Activated T-cell treated with anti-CD3 and anti-CD28 coated beads, Interleukin-2, amount 50 U/mL, for 48 hours (primary cell): ENCODE measurements around the gene RBM20.

Experiments
- DNase-seq, 2 experiments: peaks; one replicate each; pipeline ENCODE4 v3.0.0-alpha.2; 2020

The RBM20 gene

DNA sequence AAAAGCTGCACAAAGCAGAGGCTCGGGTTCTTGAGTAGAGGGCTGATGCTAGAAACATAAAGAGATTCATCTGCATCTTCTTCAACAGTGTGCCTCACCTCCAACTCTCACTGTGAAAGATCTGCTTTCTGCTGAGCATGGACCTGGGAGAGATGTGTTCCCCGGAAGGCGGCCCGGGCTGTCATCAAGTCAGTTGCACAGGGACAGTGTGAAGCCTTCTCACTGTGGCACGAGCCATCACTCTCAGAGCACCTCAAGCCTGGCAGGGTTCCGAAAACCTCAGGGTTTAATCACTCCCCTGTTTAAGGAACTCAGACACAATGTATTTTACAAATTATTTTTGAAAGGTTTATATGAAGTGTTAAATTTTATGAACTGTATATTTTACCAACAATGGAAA, 98.7 kb downstream of the RBM20 start:
- no peak for DNase-seq

DNA sequence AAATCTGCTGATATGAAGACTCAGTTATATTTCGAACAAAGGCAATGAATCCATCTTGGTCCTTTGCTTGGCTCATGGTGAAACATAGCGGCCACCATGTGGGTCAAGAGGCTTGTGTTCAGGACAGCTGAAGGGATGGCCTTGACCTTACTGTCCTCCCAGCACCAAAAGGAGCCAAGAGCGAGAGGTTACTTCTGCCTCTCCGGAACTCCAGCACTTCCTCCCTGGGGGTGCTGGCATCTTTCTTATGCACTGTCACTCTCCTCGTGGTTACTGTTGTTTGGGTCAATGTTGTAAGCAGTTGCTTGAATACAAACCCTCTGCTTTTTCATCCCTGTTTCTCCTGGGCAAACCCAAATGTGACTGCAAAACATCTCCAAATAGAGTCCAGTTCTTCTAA, 100.6 kb downstream of the RBM20 start:
- no peak for DNase-seq

DNA sequence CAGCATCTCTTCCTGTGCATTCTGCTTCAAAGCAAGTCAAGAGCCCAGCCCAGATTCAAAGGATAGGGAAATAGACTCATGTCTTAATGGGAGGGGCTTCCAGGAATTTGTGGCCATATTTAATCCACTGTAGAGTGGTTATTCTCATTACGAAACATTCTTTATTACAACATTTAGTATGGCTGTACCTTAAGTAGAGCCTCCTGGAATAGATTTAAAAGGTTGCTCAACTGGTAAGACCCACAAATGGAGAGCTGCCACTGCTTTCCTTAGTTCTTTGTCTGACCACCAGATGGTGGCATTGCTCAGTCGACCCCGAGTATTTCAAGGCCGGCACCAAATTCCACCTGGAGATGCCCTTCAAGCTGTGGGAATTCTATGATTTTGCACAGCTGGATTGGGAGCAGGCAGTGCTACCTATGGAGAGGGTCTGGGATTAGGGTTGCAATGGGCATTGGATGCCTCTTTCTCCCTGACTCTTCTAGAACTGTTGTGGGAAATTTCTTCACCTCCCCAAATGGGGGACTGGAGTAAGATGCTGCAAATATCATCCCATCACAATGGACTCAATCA, 102.2 kb downstream of the RBM20 start:
- DNase-seq: peak; percentile 51 to 59

DNA sequence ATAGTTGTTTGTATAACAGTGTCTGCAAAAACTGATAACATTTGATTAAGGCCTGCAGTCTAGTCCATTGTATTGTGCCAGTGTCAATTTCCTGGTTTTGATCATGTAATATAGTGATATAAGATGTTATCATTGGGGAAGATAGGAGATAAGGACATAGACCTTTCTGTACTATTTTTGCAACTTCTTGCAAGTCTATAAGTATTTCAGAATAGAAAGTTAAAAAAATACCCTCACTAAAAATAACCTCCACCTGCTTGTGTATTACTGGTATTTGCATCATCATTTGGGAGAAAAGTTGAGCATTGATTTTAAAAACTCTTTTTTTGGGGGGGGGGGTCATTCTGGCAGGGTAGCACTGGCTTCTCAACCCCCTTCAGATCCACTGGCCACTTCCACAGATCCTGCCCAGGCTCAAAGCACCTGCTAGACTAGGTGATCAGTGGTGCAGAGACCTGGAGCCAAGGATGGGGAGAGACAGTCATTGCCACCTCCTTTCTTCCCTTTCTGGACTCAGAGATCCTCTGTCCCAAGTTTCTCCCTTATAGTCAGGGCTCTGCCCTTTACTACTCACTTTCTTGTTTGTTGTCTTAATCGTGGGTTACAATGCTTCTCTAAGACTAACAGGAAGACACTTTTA, 103.0 kb downstream of the RBM20 start:
- DNase-seq: no peak

DNA sequence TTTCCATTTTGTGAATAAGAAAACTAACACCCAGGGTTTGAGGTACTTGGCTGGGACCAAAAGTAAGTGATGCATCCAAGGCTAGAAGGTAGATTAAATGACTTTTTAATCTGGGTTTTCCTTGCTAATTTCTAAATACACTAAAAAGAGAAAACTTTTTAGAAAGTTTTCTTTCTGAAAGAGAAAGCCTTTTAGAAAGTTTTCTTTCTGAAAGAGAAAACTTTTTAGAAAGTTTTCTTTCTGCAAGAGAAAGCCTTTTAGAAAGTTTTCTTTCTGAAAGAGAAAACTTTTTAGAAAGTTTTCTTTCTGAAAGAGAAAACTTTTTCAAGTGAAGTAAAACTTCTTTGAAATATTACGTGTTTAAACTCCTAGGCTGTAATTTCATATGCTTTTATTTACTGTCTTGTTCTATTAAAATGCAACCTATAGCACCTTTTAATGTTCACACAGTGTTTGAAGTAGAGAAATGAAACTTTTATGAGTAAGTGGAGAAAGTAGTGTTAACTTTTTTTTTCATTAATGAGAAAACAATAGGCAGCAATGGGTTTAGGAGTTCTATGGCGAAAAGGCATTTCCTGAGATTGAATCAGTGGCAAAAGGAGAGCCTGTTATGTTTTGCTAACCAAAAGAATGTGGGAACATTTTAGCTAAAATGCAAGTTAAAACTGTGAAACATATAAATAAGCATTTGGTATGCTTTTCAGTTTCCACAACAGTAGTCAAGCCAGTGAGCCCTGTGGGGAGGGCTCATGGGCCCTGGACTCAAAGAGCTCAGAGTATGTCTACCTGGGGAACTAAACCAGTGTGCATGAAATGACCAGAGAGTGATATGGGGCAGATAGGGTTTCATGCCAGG, 103.7 kb downstream of the RBM20 start:
- DNase-seq: no peak

DNA sequence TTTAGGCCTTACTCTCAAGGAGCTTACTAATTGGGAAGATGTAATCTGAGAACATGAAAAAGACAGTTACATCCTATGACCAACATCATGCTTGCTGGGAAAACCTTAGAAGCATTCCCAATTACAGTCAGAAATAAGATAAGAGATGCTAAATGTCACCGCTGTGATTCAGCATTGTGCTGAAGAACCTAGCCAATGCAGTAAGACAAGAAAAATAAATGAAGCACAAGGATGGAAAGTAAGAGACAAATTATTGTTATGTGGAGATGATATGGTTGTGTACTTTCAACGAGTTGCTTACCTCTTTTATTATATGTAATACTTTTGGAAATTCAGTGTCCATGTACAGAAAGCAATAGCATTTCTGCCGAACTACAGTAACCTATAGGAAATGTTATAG, 104.8 kb downstream of the RBM20 start:
- DNase-seq: no peak

DNA sequence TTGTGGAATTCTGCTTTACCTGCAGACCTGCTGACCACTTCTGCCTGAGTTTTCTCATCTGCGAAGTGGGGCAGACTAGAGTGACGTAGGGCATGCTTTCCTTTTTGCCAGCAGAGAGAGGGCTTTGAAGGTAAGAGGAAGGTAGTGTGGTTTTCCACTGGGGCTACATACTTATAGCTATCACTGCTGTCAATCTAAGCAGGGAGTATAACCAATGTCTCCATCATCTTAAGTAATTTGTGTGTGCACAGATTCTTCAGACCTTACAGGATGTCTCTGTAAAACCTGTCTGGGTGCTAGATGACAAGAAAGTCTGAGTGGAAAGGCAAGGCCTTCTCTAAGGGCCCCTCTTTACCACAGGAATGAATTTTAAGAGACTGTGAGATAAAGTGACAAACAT, 106.8 kb downstream of the RBM20 start:
- no peak for DNase-seq

DNA sequence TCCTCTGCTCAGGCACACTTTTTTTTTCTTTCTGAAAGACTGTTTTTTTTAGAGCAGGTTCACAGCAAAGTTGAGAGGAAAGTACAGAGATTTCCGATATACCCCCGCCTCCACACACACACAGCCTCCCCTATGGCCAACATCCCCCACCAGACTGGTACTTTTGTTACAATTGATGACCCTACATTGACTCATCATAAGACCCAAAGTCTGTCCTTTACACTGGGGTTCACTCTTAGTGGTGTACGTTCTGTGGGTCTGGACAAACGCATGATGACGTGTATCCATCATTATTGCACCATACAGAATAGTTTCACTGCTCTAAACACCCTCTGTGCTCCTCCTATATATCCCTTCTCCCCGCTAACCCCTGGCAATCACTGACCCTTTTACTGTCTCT, 107.7 kb downstream of the RBM20 start:
- DNase-seq: no peak

DNA sequence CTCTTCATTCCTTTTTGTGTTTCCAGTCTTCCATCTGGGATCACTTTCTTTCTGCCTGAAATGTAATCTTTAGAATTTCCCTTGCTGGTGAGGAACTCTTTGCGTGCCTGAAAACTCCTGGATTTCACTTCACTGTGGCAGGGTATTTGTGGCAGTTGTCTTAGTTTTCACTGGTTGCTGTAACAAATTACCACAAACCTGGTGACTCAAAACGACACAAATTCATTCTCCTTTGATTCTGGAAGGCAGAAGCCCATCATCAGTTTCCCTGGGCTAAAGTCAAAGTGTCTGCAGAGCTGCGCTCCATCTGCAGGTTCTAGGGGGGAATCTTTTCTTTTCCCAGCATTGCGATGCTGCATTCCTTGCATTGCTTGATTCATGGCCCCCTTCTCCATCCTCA, 109.3 kb downstream of the RBM20 start:
- DNase-seq: no peak

DNA sequence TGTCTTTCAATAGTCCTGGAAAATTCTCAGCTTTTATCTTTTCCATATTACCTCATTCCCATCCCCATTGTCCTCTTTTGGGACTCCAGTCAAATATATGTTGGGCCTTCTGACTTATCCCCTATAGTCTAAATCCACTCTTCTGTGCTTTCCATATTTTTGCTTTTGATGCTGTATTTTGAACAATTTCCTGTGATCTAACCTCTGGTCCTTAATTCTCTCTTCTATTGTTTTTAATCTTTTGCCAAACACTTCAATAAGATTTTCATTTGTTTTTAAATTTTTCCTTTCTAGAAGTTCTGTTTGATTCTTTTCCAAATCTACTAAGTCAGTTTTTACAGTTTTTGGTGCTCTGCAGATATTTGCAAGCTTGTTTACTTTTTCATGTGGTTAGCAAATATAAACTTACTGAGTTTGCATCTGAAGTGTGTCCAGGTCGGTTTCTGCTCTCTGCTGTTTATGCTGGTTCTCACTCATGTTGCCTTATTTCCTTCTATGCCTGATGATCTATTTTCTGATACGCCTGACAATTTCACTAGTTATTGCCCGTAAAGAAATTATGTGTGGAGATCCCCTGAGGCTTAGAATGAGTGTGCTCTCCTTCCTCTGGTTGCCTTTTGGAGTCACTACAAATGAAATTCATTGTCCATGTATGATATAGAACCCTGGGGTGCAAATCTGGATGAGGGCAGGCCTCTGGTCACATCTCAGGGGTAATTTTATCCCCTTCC, 110.4 kb downstream of the RBM20 start:
- no peak for DNase-seq

DNA sequence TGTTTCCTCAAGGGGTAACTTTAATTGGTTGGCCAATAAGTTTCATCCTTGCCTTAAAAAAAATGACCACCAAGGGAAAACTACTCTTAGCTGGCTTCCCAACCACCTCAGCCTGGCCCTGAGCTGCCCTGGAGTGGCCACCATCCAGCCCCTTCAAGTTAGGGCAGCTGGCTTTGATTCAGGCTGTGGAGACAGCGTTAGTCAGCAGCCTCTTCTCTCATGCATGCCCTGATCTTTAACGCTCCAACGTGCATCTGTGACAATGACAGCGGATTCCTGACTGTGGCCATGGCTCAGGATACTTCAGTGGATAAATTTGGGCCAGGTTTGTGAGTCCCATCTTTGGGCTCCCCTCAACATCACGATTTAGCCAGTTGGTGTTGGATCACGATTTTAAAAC, 111.6 kb downstream of the RBM20 start:
- no peak for DNase-seq

DNA sequence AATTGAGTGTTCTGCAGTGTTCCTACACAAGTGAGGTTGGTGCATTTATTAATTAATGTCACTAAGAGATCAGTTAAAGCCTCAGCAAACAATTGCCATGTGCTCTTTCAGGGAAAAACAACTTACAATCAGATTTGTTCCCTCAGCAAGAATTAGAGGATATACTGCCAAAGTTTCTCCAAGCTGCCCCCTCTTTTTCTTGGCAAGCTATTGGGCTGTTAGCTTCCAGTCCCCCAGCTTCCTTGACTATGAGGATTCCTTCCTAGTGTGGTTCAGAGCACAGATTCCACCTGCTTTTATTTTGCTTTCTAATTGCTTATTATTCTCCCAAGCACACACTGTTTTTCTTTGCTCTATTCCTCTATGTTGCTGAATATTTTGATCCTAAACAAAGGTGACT, 112.7 kb downstream of the RBM20 start:
- no peak for DNase-seq

DNA sequence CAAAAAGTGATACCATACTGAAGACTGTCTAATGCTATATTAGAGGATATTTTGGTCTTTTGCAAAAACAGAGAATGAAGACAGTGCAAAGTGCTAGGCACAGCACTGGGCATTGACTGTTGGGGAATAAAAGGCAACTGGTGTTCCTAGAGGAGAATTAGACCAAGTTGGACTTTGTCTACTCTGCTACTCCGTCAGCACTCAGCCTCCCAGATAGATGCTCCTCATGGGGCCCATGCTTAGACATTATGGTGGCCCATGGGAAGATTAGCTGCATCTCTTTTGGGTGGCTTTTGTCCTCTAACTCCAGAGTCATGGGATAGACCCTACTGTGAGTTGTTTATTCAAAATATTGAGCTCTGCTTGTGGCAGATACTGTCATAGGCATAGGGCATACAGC, 113.5 kb downstream of the RBM20 start:
- no peak for DNase-seq

DNA sequence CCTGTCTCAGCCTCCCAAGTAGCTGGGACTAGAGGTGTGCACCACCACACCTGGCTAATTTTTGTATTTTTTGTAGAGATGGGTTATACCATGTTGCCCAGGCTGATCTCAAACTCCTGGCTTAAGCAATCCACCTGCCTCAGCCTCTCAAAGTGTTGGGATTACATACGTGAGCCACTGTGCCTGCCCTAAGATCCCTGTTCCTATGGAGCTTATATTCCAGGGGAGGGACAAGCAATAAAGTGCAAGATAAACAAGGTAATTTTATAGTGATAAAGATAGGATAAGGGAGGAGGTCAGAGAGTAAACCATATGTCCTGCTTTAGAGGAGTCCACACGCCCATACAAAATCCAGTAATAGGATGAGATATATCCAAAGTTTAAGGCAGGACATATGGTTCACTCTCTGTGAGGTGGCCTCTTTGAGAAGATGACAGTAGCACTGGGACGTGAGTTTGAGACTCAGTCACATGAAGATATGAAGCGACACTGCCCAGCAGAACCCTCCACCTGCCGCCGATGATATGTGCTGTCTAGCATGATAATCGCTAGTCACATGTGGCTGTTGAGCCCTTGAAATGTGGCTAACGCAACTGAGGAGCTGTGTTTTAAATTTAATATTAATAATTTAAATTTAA, 114.1 kb downstream of the RBM20 start:
- DNase-seq: no peak

DNA sequence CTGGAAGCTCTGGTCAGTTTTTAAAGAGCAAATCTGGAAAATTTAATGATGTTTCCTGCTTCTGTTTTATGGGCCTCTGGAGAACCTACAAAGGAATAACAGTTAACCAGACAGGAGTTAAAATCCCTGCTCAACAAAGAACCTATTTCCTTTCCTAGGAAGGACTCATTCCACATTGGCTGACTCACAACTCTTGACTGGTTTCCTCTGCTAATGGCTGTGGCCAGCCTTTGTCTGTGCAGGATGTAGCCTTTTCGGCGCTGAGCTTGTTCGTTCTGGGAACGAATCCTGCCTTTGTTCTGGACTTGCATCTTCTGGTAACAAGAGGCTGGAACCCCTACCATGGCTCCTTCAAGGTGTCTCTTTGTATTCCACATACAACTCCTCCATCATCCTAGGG, 114.8 kb downstream of the RBM20 start:
- no peak for DNase-seq

DNA sequence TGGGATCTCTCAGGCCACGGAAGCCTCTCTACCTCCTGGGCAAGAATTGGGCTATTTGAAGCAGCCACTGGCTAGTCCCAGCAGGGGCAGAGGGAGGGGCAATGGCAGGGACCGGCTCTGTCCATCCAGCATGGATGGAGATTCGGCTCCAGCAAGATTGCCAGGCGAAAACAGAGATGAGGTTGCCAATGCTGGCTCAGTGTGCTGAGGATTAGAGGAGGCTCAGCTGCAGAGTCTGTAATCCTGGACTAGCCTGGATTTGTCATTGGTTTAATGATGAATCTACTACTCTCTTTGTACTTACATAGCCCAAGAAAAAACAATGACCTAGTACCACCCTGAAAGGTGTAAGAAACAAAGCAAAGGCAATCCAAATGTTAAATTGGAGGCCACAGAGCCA, 115.4 kb downstream of the RBM20 start:
- no peak for DNase-seq

DNA sequence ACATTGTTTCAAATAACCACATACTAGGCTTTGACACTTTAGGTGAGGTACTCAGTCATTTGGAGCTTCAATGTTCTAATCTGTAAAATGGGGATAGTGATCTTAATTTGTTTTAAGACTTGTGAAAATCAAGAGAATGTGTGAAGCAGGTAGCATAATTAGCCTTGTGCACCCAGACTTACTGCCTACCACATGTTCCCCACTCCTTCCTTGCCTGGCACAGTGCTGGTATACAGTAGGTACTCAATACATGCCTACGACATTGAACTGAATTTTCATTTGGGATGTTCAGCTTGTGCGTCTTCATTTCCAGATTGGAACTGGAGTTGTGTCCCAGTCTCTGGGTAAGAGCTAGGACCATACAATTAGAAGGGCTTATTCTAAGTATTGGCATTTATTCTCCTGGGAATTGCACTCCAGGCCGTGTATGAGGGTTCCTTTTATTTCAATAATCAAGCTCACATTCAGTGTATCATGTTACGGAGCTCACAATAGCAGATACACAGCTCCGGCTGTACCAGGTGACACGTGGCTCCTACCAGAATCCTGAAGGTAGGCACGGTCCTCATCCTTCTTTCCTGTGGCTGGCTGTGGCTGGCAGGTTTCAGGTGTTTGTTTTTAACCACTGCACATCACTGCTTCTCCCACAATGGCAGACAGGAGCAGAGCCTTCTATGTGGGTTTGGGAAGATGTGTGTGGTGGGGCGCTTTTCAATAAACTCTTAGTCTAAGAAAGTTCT, 118.1 kb downstream of the RBM20 start:
- no peak for DNase-seq

DNA sequence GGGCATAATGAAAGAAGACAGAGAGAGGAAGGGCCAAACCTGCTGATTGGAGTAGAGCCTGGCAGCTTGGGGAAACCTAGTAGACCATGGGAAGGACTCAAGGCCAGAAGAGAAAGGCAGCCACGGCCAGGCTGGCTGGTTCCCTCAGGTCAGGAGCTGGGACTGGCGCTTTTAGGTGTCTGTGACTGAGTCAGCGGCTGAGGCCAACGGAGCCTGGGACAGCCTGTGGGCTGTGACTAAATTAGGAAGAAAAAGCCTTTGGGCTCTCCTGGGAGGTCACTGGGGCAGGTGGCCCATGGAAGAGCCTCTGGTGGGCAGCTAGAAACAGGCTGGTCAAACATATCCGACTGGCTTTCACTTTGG, 118.7 kb downstream of the RBM20 start:
- DNase-seq: no peak

DNA sequence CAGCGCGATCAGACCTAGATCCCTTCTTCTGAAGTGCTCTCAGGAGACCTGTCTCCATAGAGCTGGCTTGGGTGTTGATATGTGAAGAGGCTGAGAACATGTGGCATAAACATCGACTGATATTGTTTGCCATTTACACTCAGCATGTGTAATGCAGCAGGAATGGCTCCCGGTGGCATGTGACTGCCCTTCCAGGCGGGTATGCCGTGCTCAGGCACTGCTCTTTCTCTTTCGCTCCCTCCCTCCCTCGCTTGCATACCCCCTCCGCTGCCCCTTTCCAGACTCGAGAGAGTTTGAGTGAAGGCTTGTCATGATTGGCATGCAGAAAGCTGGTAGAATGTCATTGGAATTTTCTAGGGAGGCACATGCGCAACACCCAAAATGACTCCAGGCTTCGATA, 120.2 kb downstream of the RBM20 start:
- DNase-seq: no peak

DNA sequence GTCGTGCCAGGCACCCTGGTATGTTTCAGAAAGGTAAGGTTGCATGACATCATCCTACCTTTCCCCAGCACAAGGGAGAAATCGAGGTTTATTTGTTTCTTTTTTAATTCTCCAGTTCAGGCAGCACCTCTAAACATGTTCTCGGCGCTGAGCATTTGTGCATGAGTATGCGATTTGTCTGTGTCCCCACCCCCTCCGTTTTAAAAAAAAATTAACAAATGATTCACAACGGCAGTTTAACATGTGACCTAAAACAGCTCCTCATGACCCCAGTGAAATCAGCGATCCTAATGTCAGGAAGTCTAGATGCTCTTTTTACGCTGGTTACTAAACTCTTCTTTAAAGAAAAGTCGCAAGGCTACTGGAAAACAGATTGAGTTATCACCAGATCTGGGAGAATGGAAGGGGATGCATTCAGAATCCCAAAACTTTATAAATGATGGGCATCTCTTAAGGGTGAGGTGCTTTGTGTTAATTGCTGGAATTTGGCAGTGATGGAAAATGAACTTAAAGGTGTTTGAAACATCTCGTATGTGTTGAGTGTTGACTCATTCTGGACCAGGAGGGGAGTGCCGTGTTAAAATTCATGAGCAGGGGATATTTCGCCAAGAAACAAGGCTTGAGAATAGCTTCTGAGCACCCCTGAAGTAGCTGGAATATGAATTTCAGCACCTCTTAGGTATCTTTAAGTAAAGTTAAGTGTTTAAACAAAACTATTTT, 120.8 kb downstream of the RBM20 start:
- no peak for DNase-seq

DNA sequence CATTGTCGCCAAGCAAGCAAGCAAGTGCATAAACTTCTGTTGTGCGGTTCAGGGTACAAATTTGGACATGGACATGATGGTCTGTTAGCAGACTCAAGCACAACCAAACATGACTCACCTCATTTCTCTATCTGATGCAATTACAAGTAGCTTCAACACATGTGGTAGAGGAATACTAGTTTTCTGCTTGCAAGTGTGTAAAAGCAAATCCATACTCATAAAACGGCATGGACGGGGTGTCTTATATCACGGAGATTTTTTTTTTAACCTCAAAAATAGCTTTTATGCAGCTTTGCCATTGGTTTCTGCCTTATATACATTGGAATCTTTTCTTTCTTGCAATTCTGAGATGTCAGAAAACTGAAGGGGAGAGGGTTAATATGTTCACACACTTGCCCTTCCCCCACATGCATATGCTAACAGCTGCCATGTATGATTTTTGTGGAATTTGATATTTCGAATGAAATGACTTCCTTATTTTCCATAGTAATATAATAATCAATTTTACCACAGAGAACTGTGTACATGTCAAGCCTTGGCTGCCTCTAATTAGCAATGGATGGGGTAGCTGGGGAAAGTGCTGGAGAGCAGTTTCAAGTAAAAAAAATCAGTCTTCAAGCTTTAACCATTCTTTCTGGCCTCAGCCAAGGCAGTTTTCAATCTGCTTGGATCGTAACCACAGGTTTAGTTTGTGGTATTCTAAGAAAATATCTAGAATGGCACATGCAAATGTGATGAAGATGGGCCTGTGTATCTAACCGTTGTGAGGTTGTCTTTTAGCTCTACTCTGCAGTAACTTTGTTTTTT, 121.6 kb downstream of the RBM20 start:
- DNase-seq: no peak
